Liver (tissue), 9 donors: ENCODE data around the gene LDLRAD1. TPM values are rescaled to one million over a fixed set of nuclear protein-coding genes. Genes with fewer than 3 reads are reported as not detected.

Experiments
- DNase-seq: peaks from one replicate; pipeline ENCODE4 v3.0.0-alpha.2; 2017; ENCODE audit warnings: low spot score
- H3K27ac ChIP-seq, 2 donors: one replicate each; pipeline ENCODE4 v1.7.0; 2013; ENCODE audit warnings: inconsistent platforms in 2 of 2, low read length in 2 of 2, control low read depth in 1 of 2, low read depth in 1 of 2, mild to moderate bottlenecking in 1 of 2
- H3K27me3 ChIP-seq, 4 donors: one replicate each; pipeline versions ENCODE4 v1.6.1 to v1.7.0; 2013; ENCODE audit warnings: low read length in 3 of 4, inconsistent platforms in 1 of 4, mild to moderate bottlenecking in 1 of 4, moderate library complexity in 1 of 4; ENCODE audit not compliant: control insufficient read depth in 4 of 4, insufficient read depth in 4 of 4
- H3K36me3 ChIP-seq, 4 donors: one replicate each; pipeline versions ENCODE4 v1.6.1 to v1.7.0; 2013; ENCODE audit warnings: low read length in 3 of 4, mild to moderate bottlenecking in 3 of 4, low read depth in 1 of 4, moderate library complexity in 1 of 4; ENCODE audit not compliant: control insufficient read depth in 4 of 4, insufficient read depth in 3 of 4
- H3K4me1 ChIP-seq, 4 donors: one replicate each; pipeline versions ENCODE4 v1.6.1 to v1.7.0; 2013; ENCODE audit warnings: low read length in 3 of 4, mild to moderate bottlenecking in 3 of 4, moderate library complexity in 1 of 4; ENCODE audit not compliant: control insufficient read depth in 4 of 4, insufficient read depth in 4 of 4
- H3K4me3 ChIP-seq, 3 donors: one replicate each; pipeline versions ENCODE4 v1.6.1 to v1.7.0; 2013; ENCODE audit warnings: low read length in 3 of 3, control low read depth in 1 of 3, low read depth in 1 of 3, mild to moderate bottlenecking in 1 of 3
- H3K9ac ChIP-seq, 2 donors: one replicate each; pipeline ENCODE4 v1.7.0; 2013; ENCODE audit warnings: low read length in 2 of 2, mild to moderate bottlenecking in 2 of 2, moderate library complexity in 2 of 2, control low read depth in 1 of 2, low read depth in 1 of 2
- H3K9me3 ChIP-seq, 4 donors: one replicate each; pipeline versions ENCODE4 v1.6.1 to v1.7.0; 2013; ENCODE audit warnings: low read length in 3 of 4; ENCODE audit not compliant: control insufficient read depth in 4 of 4
- EGR1 ChIP-seq, 2 donors: IDR thresholded peaks; 2 replicates each; pipeline ENCODE4 v1.6.1; 2016 to 2018; ENCODE audit warnings: antibody characterized with exemption in 2 of 2, low read depth in 2 of 2
- FOXA1 ChIP-seq: IDR thresholded peaks from 2 replicates; pipeline ENCODE4 v1.6.1; 2016; ENCODE audit warnings: antibody characterized with exemption
- FOXA2 ChIP-seq: IDR thresholded peaks from 2 replicates; pipeline ENCODE4 v1.6.1; 2016; ENCODE audit warnings: antibody characterized with exemption
- HNF4A ChIP-seq, 2 donors: conservative IDR thresholded peaks; 2 replicates each; pipeline ENCODE4 v1.6.1; 2016; ENCODE audit warnings: antibody characterized with exemption in 2 of 2, mild to moderate bottlenecking in 2 of 2
- HNF4G ChIP-seq: IDR thresholded peaks from 2 replicates; pipeline ENCODE4 v1.6.1; 2016; ENCODE audit warnings: antibody characterized with exemption
- JUND ChIP-seq, 2 donors: IDR thresholded peaks; 2 replicates each; pipeline ENCODE4 v1.6.1; 2016; ENCODE audit warnings: antibody characterized with exemption in 2 of 2
- NR2F2 ChIP-seq: IDR thresholded peaks from 2 replicates; pipeline ENCODE4 v1.6.1; 2016; ENCODE audit warnings: antibody characterized with exemption
- RAD21 ChIP-seq, 2 donors: IDR thresholded peaks; 2 replicates each; pipeline ENCODE4 v1.6.1; 2016; ENCODE audit warnings: antibody characterized with exemption in 2 of 2, mild to moderate bottlenecking in 2 of 2
- RXRA ChIP-seq, 2 donors: IDR thresholded peaks; 2 replicates each; pipeline ENCODE4 v1.6.1; 2017 to 2018; ENCODE audit warnings: antibody characterized with exemption in 2 of 2, mild to moderate bottlenecking in 1 of 2
- SP1 ChIP-seq: IDR thresholded peaks from 2 replicates; pipeline ENCODE4 v1.6.1; 2018; ENCODE audit warnings: antibody characterized with exemption, mild to moderate bottlenecking
- TAF1 ChIP-seq: conservative IDR thresholded peaks from 2 replicates; pipeline ENCODE4 v1.6.1; 2016; ENCODE audit warnings: antibody characterized with exemption, mild to moderate bottlenecking
- WGBS: extraction: QIAGEN DNeasy Blood & Tissue Kit; methylation state at CpG from one replicate; pipeline ENCODE4 v1.1.7; 2013; 5-methylcytosine and 5-hydroxymethylcytosine counted together
- polyA plus RNA-seq, 2 donors: library from polyadenylated mRNA; stranded (reverse) in 1 of 2; unstranded in 1 of 2; fragments of 200-250 nt in 1 of 2; fragments of >200 nt in 1 of 2; fragmentation: Nextera tagmentation in 1 of 2; extraction: Ambion mirVana in 1 of 2; gene quantifications; one replicate each; pipeline versions ENCODE4 v1.2.1 to v1.2.3, GENCODE V29; 2013 to 2015
- total RNA-seq, 2 donors: library from RNA; depleted of rRNA; stranded (reverse); fragments of >200 nt; gene quantifications; one replicate each; pipeline ENCODE4 v1.2.3, GENCODE V29; 2014
- TF ChIP-seq, protein P1 (sequence below): IDR thresholded peaks from 2 replicates; pipeline ENCODE4 v1.6.1; 2016; ENCODE audit warnings: antibody characterized with exemption
- TF ChIP-seq, protein P2 (sequence below): IDR thresholded peaks from 2 replicates; pipeline ENCODE4 v1.6.1; 2016; ENCODE audit warnings: antibody characterized with exemption
- TF ChIP-seq, protein P3 (sequence below): fragments of 150-350 bp; IDR thresholded peaks from 2 replicates; pipeline ENCODE4 v1.5.1; 2017; ENCODE audit warnings: improper control_type of control experiment, low read depth, low read length; ENCODE audit not compliant: missing input control
- TF ChIP-seq, protein P4 (sequence below): IDR thresholded peaks from 2 replicates; pipeline ENCODE4 v1.6.1; 2016; ENCODE audit warnings: antibody characterized with exemption
- donor health status: healthy.
- donor health status: healthy.
- donor health status: healthy.
- donor health status: healthy.
- donor health status: healthy.

The LDLRAD1 gene
- total and polyA plus RNA-seq, 4 donors: not detected

DNA sequence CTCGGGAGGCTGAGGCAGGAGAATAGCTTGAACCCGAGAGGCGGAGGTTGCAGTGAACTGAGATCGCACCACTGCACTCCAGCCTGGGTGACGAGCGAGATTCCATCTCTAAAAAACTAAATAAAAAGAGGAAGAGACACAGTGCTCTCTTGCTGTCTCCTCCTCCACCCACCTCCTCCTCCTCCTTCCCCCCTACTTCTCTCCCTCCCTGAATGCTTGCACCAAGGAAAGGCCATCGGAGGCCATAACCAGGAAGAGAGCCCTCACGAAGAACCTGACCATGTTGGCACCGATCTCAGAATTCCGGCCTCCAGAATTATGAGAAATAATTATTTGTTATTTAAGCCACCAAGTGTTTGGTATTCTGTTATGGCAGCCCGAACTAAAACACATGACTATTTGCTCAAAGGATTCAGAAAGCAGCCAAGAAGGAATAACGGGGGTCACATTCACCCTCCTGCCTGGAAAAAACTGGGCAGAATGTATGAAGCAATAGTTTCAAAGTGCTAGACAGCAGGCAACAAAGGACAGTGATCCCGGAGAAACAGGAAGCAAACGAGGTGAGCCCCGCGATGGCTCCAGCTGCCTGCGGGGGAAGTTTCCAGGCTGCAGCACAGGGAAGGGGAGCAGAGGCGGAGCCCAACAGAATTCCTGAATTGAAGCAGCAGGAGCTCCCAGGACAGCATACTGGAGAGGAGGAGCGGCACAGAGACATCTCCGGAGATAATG is 35.8 kb downstream of the LDLRAD1 start (continued):
- no peak for TF ChIP-seq FOXA1
- no peak for TF ChIP-seq NR2F2
- no peak for TF ChIP-seq TAF1
- TF ChIP-seq RAD21 (IDR thresholded peaks at IDR 0.05): peak in 1 of 2 donors; percentile 42

DNA sequence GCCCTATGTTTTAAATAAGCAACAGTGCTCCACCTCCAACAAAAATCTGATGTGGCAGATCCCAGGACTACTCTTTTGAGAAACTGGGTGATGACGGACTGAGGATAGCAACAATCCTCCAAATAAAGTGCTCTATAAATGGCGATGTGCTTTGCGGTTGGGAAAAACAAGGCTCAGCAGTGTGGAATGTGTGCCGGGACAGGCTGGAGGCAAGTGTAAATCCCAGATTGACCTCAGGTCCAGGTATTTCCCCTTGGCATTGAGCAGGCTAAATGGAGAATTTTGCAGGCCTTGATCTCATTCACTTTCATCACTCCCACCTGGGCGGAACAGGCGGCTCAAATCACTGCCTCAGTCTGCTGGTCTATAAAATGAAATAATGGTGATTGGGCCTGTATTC is 36.8 kb downstream of the LDLRAD1 start:
- Histone ChIP-seq H3K9ac (no peak overlapping the region), H3K9me3 (no peaks in the 10 kb centered on the region), H3K27me3 (no peaks in the 10 kb centered on the region), H3K4me3 (no peak overlapping the region), H3K27ac (no peak overlapping the region), H3K36me3 (no peaks in the 10 kb centered on the region), H3K4me1 (peaks cover 4 to 23% (median 8%) of the 10 kb centered on the region in 4 donors)
- DNase-seq: no peak
- TF ChIP-seq, protein P1, sequence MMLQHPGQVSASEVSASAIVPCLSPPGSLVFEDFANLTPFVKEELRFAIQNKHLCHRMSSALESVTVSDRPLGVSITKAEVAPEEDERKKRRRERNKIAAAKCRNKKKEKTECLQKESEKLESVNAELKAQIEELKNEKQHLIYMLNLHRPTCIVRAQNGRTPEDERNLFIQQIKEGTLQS: no peak
- TF ChIP-seq FOXA2 (no peak), RXRA (IDR thresholded peaks at IDR 0.05) (no peak), FOXA1 (no peak), TAF1 (no peak), HNF4G (no peak), HNF4A (conservative IDR thresholded peaks at IDR 0.05) (peak; percentile 37 to 42)
- TF ChIP-seq, protein P2, sequence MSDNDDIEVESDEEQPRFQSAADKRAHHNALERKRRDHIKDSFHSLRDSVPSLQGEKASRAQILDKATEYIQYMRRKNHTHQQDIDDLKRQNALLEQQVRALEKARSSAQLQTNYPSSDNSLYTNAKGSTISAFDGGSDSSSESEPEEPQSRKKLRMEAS: no peak
- 74% methylated on average over 6 of the region's 6 CpGs for WGBS

DNA sequence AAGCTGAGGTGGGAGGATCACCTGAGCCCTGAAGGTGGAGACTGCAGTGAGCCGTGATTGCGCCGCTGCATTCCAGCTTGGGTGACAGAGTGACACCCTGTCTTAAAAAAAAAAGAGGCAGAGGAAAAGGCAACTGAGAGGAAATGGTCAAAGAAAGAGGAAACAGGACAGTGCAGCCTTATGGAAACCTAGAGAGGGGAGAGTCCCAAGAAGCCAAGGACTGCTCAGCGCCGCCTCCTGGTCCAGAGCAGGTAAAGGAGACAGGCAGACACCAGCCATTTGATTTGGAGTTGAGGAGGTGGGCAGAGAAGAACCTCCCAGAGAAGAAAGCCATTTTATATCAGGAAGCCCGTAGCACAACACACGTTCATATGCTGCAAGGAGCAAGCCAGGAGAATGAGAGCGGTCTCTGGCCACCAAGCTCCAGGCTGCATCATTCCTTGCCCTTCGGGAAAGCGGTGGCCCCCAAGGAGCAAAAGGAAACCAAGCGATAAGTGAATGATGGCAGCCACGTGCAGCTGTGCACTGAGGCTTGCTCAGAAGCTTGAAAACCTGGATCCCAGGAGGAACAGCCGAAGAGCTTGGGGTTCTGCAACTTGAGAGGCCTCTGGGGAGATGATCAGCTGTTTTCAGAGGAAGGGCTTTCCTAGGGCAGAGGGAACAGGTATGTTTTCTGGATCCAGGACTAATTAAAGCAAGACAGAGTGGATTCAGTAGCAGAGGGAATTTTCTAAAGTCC is 38.1 kb downstream of the LDLRAD1 start:
- H3K36me3 ChIP-seq: no peaks in the 10 kb centered on the region

More for the DNA sequence above, 38.1 kb downstream of the LDLRAD1 start:
- H3K27me3 ChIP-seq: no peaks in the 10 kb centered on the region
- no peaks in the 10 kb centered on the region for H3K9me3 ChIP-seq
- DNase-seq: no peak
- WGBS: 94% methylated on average over 13 of the region's 13 CpGs
- H3K9ac ChIP-seq: no peak overlapping the region
- H3K4me1 ChIP-seq: peaks cover 4 to 23% (median 8%) of the 10 kb centered on the region in 4 donors
- H3K27ac ChIP-seq: no peak overlapping the region
- no peak overlapping the region for H3K4me3 ChIP-seq
- TF ChIP-seq FOXA1: no peak
- TF ChIP-seq EGR1 (IDR thresholded peaks at IDR 0.05; ENCODE audit: low read depth in 2 of 2): no peak
- no peak for TF ChIP-seq SP1
- TF ChIP-seq, protein P3, sequence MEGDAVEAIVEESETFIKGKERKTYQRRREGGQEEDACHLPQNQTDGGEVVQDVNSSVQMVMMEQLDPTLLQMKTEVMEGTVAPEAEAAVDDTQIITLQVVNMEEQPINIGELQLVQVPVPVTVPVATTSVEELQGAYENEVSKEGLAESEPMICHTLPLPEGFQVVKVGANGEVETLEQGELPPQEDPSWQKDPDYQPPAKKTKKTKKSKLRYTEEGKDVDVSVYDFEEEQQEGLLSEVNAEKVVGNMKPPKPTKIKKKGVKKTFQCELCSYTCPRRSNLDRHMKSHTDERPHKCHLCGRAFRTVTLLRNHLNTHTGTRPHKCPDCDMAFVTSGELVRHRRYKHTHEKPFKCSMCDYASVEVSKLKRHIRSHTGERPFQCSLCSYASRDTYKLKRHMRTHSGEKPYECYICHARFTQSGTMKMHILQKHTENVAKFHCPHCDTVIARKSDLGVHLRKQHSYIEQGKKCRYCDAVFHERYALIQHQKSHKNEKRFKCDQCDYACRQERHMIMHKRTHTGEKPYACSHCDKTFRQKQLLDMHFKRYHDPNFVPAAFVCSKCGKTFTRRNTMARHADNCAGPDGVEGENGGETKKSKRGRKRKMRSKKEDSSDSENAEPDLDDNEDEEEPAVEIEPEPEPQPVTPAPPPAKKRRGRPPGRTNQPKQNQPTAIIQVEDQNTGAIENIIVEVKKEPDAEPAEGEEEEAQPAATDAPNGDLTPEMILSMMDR: no peak
- no peak for TF ChIP-seq TAF1
- no peak for TF ChIP-seq JUND (IDR thresholded peaks at IDR 0.05)
- TF ChIP-seq RAD21 (IDR thresholded peaks at IDR 0.05): no peak
- TF ChIP-seq, protein P4, sequence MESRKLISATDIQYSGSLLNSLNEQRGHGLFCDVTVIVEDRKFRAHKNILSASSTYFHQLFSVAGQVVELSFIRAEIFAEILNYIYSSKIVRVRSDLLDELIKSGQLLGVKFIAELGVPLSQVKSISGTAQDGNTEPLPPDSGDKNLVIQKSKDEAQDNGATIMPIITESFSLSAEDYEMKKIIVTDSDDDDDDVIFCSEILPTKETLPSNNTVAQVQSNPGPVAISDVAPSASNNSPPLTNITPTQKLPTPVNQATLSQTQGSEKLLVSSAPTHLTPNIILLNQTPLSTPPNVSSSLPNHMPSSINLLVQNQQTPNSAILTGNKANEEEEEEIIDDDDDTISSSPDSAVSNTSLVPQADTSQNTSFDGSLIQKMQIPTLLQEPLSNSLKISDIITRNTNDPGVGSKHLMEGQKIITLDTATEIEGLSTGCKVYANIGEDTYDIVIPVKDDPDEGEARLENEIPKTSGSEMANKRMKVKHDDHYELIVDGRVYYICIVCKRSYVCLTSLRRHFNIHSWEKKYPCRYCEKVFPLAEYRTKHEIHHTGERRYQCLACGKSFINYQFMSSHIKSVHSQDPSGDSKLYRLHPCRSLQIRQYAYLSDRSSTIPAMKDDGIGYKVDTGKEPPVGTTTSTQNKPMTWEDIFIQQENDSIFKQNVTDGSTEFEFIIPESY: no peak
